Adipocyte (in vitro differentiated cells): ENCODE data around the gene OTOG.

ENCODE experiments used
- DNase-seq: peaks from one replicate; pipeline ENCODE4 v3.0.0-alpha.2; 2015; ENCODE audit warnings: low read depth
- H3K27me3 ChIP-seq: replicated peaks from 2 replicates; pipeline ENCODE4 v1.7.0; 2013; ENCODE audit warnings: mild to moderate bottlenecking, low read length, moderate library complexity; ENCODE audit not compliant: control insufficient read depth, insufficient read depth
- H3K36me3 ChIP-seq: 2 replicates; pipeline ENCODE4 v1.7.0; 2013; ENCODE audit warnings: low read length, mild to moderate bottlenecking, moderate library complexity; ENCODE audit not compliant: control insufficient read depth, insufficient read depth, severe bottlenecking
- H3K4me1 ChIP-seq: 2 replicates; pipeline ENCODE4 v1.7.0; 2013; ENCODE audit warnings: mild to moderate bottlenecking, low read length, moderate library complexity; ENCODE audit not compliant: control insufficient read depth, insufficient read depth
- H3K4me3 ChIP-seq: 2 replicates; pipeline ENCODE4 v1.7.0; 2013; ENCODE audit warnings: mild to moderate bottlenecking, low read length, moderate library complexity
- H3K9ac ChIP-seq: 2 replicates; pipeline ENCODE4 v1.7.0; 2013; ENCODE audit warnings: mild to moderate bottlenecking, low read length, moderate library complexity
- H3K9me3 ChIP-seq: 2 replicates; pipeline ENCODE4 v1.7.0; 2013; ENCODE audit warnings: mild to moderate bottlenecking, low read length, moderate library complexity; ENCODE audit not compliant: control insufficient read depth

OTOG gene

GRCh38 chr11:17603056-17603825, 56.2 kb downstream of the OTOG start:
- no peak for DNase-seq
- Histone ChIP-seq H3K4me3 (no peak overlapping the region), H3K36me3 (no peaks in the 10 kb centered on the region), H3K9me3 (no peaks in the 10 kb centered on the region), H3K9ac (no peak overlapping the region), H3K4me1 (no peaks in the 10 kb centered on the region), H3K27me3 (peaks cover 47% of the 10 kb centered on the region)

DNA sequence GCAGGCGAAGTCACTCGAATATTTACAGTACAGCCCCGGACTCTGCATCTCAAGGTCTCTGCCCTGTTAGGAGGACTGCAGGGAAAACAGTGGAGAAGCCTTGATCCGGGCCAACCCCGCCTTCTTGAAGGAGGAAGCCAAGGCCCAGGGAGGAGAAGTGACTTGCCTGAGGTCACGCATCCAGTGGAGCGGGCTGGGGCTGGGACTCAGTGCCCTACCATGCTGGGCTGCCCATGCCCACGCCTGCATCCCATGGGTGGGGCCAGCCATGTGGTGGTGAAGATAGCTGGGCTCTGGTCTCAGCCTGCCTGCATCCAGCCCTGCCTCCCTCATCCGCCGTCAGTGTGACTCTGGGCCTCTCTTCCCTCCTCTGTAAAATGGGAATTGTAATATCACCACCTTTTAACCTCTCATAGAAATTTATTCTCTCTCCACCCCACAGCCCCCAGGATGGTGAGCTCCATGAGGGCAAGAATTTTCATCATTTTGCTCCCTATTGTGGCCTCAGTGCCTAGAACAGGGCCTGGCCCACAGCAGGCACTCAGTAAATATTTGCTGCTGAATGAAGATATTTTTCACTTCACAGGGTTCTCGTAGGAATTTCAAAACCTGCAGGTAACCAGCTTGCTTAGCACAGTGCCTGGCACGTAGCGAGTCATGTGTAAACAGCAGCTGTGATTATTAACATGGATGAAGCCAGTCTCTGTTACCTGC, 57.3 kb downstream of the OTOG start:
- DNase-seq: no peak
- H3K4me1 ChIP-seq: no peaks in the 10 kb centered on the region
- H3K36me3 ChIP-seq: no peaks in the 10 kb centered on the region
- H3K4me3 ChIP-seq: no peak overlapping the region
- peaks cover 44% of the 10 kb centered on the region for H3K27me3 ChIP-seq
- H3K9ac ChIP-seq: no peak overlapping the region
- H3K9me3 ChIP-seq: no peaks in the 10 kb centered on the region

- H3K9me3 ChIP-seq: no peaks in the 10 kb centered on the region
- H3K36me3 ChIP-seq: no peaks in the 10 kb centered on the region
- peaks cover 39% of the 10 kb centered on the region for H3K27me3 ChIP-seq
- no peaks in the 10 kb centered on the region for H3K4me1 ChIP-seq
- no peak for DNase-seq
- H3K9ac ChIP-seq: no peak overlapping the region
- H3K4me3 ChIP-seq: no peak overlapping the region
Observed at GRCh38 chr11:17604915-17605233, 57.8 kb downstream of the OTOG start.

DNA sequence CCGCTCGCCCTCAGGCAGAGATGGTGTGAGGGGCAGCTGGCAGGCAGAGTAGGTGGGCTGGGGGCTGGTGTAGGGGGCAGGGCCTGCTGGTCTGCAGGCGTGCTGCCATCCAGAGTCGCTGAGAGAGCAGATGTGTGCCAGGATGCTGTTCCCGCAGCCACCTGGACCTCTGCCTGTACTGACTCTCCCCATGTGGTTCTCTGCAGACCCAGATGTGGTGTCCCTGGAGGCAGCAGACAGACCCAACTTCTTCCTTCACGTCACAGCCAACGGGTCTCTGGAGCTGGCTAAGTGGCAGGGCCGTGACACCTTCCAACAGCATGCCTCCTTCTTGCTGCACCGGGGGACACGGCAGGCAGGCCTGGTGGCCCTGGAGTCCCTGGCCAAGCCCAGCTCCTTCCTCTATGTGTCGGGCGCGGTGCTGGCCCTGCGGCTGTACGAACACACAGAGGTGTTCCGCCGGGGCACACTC, 58.6 kb downstream of the OTOG start:
- Histone ChIP-seq H3K4me1 (no peaks in the 10 kb centered on the region), H3K4me3 (no peak overlapping the region), H3K36me3 (no peaks in the 10 kb centered on the region), H3K9ac (no peak overlapping the region), H3K27me3 (peaks cover 38% of the 10 kb centered on the region), H3K9me3 (no peaks in the 10 kb centered on the region)
- DNase-seq: no peak

GRCh38 chr11:17606233-17607082, 59.4 kb downstream of the OTOG start:
- H3K36me3 ChIP-seq: no peaks in the 10 kb centered on the region
- H3K4me3 ChIP-seq: no peak overlapping the region
- H3K4me1 ChIP-seq: no peaks in the 10 kb centered on the region
- DNase-seq: no peak
- H3K27me3 ChIP-seq: peaks cover 35% of the 10 kb centered on the region
- no peak overlapping the region for H3K9ac ChIP-seq
- H3K9me3 ChIP-seq: no peaks in the 10 kb centered on the region

- Histone ChIP-seq H3K36me3 (no peaks in the 10 kb centered on the region), H3K4me1 (no peaks in the 10 kb centered on the region), H3K9me3 (no peaks in the 10 kb centered on the region), H3K27me3 (peaks cover 31% of the 10 kb centered on the region), H3K4me3 (no peak overlapping the region), H3K9ac (no peak overlapping the region)
- DNase-seq: no peak
Observed at GRCh38 chr11:17607083-17607429, 60.0 kb downstream of the OTOG start.

GRCh38 chr11:17607591-17608570, 60.8 kb downstream of the OTOG start:
- H3K9ac ChIP-seq: no peak overlapping the region
- no peaks in the 10 kb centered on the region for H3K9me3 ChIP-seq
- no peak for DNase-seq
- H3K36me3 ChIP-seq: no peaks in the 10 kb centered on the region
- H3K27me3 ChIP-seq: peaks cover 30% of the 10 kb centered on the region
- no peak overlapping the region for H3K4me3 ChIP-seq
- H3K4me1 ChIP-seq: no peaks in the 10 kb centered on the region

GRCh38 chr11:17608821-17609220, 61.8 kb downstream of the OTOG start:
- H3K27me3 ChIP-seq: peaks cover 31% of the 10 kb centered on the region
- no peak overlapping the region for H3K9ac ChIP-seq
- H3K4me3 ChIP-seq: no peak overlapping the region
- H3K9me3 ChIP-seq: no peaks in the 10 kb centered on the region
- no peaks in the 10 kb centered on the region for H3K36me3 ChIP-seq
- no peaks in the 10 kb centered on the region for H3K4me1 ChIP-seq
- no peak for DNase-seq

- H3K4me1 ChIP-seq: no peaks in the 10 kb centered on the region
- H3K4me3 ChIP-seq: no peak overlapping the region
- H3K9ac ChIP-seq: no peak overlapping the region
- H3K9me3 ChIP-seq: no peaks in the 10 kb centered on the region
- H3K27me3 ChIP-seq: peaks cover 32% of the 10 kb centered on the region
- DNase-seq: no peak
- H3K36me3 ChIP-seq: no peaks in the 10 kb centered on the region
Observed at GRCh38 chr11:17609291-17610084, 62.4 kb downstream of the OTOG start.
